Mucosa of stomach (tissue), 1 donor: ENCODE measurements around the gene ATP10B.
"Not testable (repeated sequence)": the region's sequence is repeated elsewhere in the genome, so short reads cannot be mapped to it uniquely, and the experiment has no call there.

ENCODE experiments used
- H3K27me3 ChIP-seq: one replicate; pipeline ENCODE4 v1.7.0; 2013; ENCODE audit warnings: mild to moderate bottlenecking, low read length; ENCODE audit not compliant: control insufficient read depth, insufficient read depth
- H3K36me3 ChIP-seq: one replicate; pipeline ENCODE4 v1.7.0; 2013; ENCODE audit warnings: low read length; ENCODE audit not compliant: control insufficient read depth, insufficient read depth
- H3K4me1 ChIP-seq: one replicate; pipeline ENCODE4 v1.7.0; 2013; ENCODE audit warnings: mild to moderate bottlenecking, low read length; ENCODE audit not compliant: control insufficient read depth, insufficient read depth
- H3K4me3 ChIP-seq: one replicate; pipeline ENCODE4 v1.7.0; 2013; ENCODE audit warnings: low read length
- H3K9ac ChIP-seq: one replicate; pipeline ENCODE4 v1.7.0; 2013; ENCODE audit warnings: mild to moderate bottlenecking, low read length, moderate library complexity
- H3K9me3 ChIP-seq: one replicate; pipeline ENCODE4 v1.7.0; 2013; ENCODE audit warnings: mild to moderate bottlenecking, low read length, moderate library complexity; ENCODE audit not compliant: control insufficient read depth
- donor health status: Pancreatic carcinoma.

The ATP10B gene

DNA sequence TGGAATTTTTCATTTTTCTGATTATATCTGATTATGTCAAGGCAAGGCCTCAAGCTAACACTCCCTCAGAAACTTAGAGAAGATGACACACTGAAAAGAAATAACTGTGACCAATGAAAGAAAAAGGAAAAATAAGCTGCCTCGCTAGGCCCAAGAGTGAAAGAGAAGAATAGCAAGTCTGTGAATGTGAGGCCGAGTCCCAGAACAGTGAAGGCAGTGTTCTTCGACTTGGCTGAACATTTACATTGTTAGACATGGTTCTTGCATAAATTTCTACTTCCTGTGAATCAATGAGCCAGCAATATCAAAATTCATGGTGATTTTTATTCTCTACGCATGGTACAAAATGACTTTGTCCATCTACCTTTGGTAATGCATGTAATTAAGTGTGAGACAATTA is at the start of gene ATP10B:
TSS of gene ATP10B (minus strand) at position 163 of the 400 bp plus-strand sequence. CDS start 164,137 bp downstream, outside the sequence.
- no peaks in the 10 kb centered on the region for H3K4me1 ChIP-seq
- H3K36me3 ChIP-seq: no peaks in the 10 kb centered on the region
- no peaks in the 10 kb centered on the region for H3K27me3 ChIP-seq
- no peaks in the 10 kb centered on the region for H3K9me3 ChIP-seq
- no peak within 1 kb of the TSS for H3K4me3 ChIP-seq
- no peak within 1 kb of the TSS for H3K9ac ChIP-seq

DNA sequence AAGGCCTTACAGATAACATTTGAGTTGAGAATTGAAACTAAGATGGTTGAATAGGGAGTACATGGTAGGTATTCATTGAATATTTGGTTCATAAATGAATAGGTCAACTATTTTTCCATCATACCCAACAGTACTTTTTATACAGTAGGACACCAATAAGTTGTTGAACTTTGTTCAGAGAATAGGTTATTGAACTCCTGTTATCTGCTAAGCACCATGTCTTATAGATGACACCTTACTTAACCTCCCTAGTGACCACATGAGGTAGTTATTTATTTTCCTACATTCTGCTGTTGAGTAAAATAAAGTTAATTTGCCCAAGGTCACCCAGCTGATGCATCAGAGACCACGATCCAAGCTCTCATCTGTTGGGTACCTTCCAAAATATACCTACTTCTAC is 49.6 kb upstream of the ATP10B start:
- Histone ChIP-seq H3K36me3 (no peaks in the 10 kb centered on the region), H3K4me3 (no peak overlapping the region), H3K9me3 (no peaks in the 10 kb centered on the region), H3K9ac (no peak overlapping the region), H3K27me3 (no peaks in the 10 kb centered on the region), H3K4me1 (peaks cover 15% of the 10 kb centered on the region)

GRCh38 chr5:160899735-160900134 is 47.7 kb upstream of the ATP10B start:
- H3K36me3 ChIP-seq: no peaks in the 10 kb centered on the region
- no peak overlapping the region for H3K4me3 ChIP-seq
- H3K9me3 ChIP-seq: no peaks in the 10 kb centered on the region
- H3K9ac ChIP-seq: no peak overlapping the region
- H3K27me3 ChIP-seq: no peaks in the 10 kb centered on the region
- peaks cover 9% of the 10 kb centered on the region for H3K4me1 ChIP-seq

GRCh38 chr5:160893180-160893964 is 41.4 kb upstream of the ATP10B start:
- not testable (repeated sequence) for H3K36me3 ChIP-seq, H3K9ac ChIP-seq, H3K9me3 ChIP-seq, H3K27me3 ChIP-seq, H3K4me3 ChIP-seq
- H3K4me1 ChIP-seq: peaks cover 22% of the 10 kb centered on the region

DNA sequence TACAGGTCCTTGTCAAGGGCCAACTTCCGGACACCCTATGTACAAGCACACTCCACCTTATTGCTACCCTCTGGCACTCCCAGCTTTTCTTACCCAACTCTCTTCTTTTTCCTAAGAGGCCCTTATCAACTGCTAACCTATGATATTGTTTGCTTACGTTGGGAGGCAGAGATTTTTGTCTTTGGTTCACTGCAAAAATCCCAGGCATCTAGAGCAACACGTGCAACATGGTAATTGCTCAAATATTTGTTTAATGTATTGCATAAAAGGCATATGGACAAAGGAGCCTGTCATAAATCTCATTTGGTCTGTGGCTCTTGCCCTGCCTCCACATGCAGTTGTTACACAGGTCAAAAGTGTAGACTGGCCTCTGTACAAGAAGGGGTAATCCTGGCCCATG is 35.8 kb upstream of the ATP10B start:
- no peaks in the 10 kb centered on the region for H3K9me3 ChIP-seq
- no peaks in the 10 kb centered on the region for H3K36me3 ChIP-seq
- H3K4me3 ChIP-seq: no peak overlapping the region
- H3K9ac ChIP-seq: no peak overlapping the region
- peaks cover 32% of the 10 kb centered on the region for H3K4me1 ChIP-seq
- H3K27me3 ChIP-seq: no peaks in the 10 kb centered on the region

- not testable (repeated sequence) for H3K27me3 ChIP-seq, H3K4me1 ChIP-seq, H3K9me3 ChIP-seq, H3K36me3 ChIP-seq, H3K4me3 ChIP-seq
- peak overlapping the region; percentile 15 for H3K9ac ChIP-seq
These were observed 21.7 kb upstream of the ATP10B start for GRCh38 chr5:160873560-160874200.

DNA sequence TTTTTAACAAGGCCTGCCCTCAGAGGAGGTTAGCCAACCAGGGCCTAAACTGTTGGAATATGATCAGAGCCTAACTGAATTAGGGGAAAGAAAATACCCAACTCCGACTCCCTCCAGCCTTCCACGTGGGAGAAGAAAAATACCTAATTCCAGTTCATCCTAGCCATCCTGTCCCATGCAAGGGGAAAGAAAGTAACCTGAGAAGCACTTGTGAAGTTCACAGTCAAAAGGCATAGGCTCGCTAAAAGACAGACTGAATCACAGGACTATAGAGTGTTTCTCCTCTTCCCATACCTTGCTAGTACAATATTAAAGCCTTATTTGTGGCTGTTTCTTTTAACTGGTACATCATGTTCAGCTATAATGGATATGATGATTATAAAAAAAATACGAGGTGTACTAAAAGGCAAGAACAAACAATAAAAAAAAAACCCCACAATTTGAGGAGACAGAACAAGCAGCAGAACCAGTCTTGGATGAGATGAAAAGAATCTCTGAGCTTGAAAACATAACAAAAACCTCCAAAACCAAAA is 18.0 kb upstream of the ATP10B start:
- H3K4me1 ChIP-seq: no peaks in the 10 kb centered on the region
- H3K4me3 ChIP-seq: no peak overlapping the region
- H3K27me3 ChIP-seq: no peaks in the 10 kb centered on the region
- no peaks in the 10 kb centered on the region for H3K36me3 ChIP-seq
- H3K9ac ChIP-seq: no peak overlapping the region
- no peaks in the 10 kb centered on the region for H3K9me3 ChIP-seq

DNA sequence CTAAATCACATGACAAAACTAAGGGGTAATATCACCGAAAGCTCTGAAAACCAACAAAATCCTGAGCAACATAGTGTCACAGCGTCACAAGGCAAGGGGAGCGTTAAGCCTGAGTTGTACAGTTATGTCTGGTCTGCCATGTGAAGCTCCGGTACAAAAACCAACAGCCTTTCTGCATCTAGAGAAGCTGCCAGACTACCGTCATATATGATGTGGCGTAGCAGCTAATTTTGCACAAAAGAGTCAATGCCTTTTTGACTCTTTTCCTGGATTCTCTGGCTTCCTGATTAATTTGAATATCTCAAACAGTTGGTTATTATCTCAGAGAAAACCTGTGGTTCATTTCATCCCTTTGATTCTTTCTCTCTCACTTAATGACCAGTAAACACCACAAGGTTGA is 16.0 kb upstream of the ATP10B start:
- H3K36me3 ChIP-seq: no peaks in the 10 kb centered on the region
- H3K4me3 ChIP-seq: no peak overlapping the region
- no peak overlapping the region for H3K9ac ChIP-seq
- no peaks in the 10 kb centered on the region for H3K27me3 ChIP-seq
- no peaks in the 10 kb centered on the region for H3K9me3 ChIP-seq
- H3K4me1 ChIP-seq: no peaks in the 10 kb centered on the region

GRCh38 chr5:160851451-160851850 is 560 bp downstream of the ATP10B start:
- H3K27me3 ChIP-seq: no peaks in the 10 kb centered on the region
- H3K9ac ChIP-seq: no peak overlapping the region
- no peak overlapping the region for H3K4me3 ChIP-seq
- H3K9me3 ChIP-seq: no peaks in the 10 kb centered on the region
- H3K4me1 ChIP-seq: no peaks in the 10 kb centered on the region
- no peaks in the 10 kb centered on the region for H3K36me3 ChIP-seq

GRCh38 chr5:160850421-160850820 is 1.6 kb downstream of the ATP10B start:
- Histone ChIP-seq H3K9me3 (no peaks in the 10 kb centered on the region), H3K4me3 (no peak overlapping the region), H3K36me3 (no peaks in the 10 kb centered on the region), H3K9ac (no peak overlapping the region), H3K27me3 (no peaks in the 10 kb centered on the region), H3K4me1 (no peaks in the 10 kb centered on the region)

GRCh38 chr5:160847526-160848085 is 4.4 kb downstream of the ATP10B start:
- Histone ChIP-seq H3K27me3 (no peaks in the 10 kb centered on the region), H3K4me1 (no peaks in the 10 kb centered on the region), H3K36me3 (no peaks in the 10 kb centered on the region), H3K9me3 (no peaks in the 10 kb centered on the region), H3K4me3 (no peak overlapping the region), H3K9ac (no peak overlapping the region)

- H3K4me3 ChIP-seq: no peak overlapping the region
- no peaks in the 10 kb centered on the region for H3K4me1 ChIP-seq
- no peaks in the 10 kb centered on the region for H3K9me3 ChIP-seq
- no peaks in the 10 kb centered on the region for H3K27me3 ChIP-seq
- H3K36me3 ChIP-seq: no peaks in the 10 kb centered on the region
- H3K9ac ChIP-seq: no peak overlapping the region
These were observed 5.4 kb downstream of the ATP10B start for GRCh38 chr5:160846642-160847041.
